ENCODE data around the gene AIDA.

DNA sequence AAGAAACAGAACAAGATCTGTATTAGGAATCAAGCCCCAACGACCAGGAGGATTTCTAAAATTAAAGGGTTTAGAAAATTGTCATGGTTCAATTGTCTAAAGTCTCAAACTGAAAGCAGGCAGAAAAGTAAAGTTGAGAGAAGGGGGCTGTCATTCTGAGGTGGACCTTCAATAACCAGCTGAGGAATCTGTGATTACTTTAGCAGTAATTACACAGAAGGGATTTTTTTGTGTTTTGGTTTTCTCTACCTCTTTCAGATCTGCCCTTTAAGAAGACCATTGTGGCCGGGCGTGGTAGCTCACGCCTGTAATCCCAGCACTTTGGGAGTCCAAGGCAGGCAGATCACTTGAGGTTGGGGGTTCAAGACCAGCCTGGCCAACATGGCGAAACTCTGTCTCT lies 17.4 kb downstream of the AIDA start:
- TF ChIP-seq, protein P1, sequence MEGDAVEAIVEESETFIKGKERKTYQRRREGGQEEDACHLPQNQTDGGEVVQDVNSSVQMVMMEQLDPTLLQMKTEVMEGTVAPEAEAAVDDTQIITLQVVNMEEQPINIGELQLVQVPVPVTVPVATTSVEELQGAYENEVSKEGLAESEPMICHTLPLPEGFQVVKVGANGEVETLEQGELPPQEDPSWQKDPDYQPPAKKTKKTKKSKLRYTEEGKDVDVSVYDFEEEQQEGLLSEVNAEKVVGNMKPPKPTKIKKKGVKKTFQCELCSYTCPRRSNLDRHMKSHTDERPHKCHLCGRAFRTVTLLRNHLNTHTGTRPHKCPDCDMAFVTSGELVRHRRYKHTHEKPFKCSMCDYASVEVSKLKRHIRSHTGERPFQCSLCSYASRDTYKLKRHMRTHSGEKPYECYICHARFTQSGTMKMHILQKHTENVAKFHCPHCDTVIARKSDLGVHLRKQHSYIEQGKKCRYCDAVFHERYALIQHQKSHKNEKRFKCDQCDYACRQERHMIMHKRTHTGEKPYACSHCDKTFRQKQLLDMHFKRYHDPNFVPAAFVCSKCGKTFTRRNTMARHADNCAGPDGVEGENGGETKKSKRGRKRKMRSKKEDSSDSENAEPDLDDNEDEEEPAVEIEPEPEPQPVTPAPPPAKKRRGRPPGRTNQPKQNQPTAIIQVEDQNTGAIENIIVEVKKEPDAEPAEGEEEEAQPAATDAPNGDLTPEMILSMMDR (IDR thresholded peaks at IDR 0.05): no peak
- no peak for TF ChIP-seq GATA2 (CRISPR knock-in tag; IDR thresholded peaks at IDR 0.05)
- TF ChIP-seq TCF12 (IDR thresholded peaks at IDR 0.05): no peak
- TF ChIP-seq, protein P2, sequence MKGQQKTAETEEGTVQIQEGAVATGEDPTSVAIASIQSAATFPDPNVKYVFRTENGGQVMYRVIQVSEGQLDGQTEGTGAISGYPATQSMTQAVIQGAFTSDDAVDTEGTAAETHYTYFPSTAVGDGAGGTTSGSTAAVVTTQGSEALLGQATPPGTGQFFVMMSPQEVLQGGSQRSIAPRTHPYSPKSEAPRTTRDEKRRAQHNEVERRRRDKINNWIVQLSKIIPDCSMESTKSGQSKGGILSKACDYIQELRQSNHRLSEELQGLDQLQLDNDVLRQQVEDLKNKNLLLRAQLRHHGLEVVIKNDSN (IDR thresholded peaks at IDR 0.05; ENCODE audit: borderline replicate concordance, low read depth): no peak
- TF ChIP-seq, protein P3, sequence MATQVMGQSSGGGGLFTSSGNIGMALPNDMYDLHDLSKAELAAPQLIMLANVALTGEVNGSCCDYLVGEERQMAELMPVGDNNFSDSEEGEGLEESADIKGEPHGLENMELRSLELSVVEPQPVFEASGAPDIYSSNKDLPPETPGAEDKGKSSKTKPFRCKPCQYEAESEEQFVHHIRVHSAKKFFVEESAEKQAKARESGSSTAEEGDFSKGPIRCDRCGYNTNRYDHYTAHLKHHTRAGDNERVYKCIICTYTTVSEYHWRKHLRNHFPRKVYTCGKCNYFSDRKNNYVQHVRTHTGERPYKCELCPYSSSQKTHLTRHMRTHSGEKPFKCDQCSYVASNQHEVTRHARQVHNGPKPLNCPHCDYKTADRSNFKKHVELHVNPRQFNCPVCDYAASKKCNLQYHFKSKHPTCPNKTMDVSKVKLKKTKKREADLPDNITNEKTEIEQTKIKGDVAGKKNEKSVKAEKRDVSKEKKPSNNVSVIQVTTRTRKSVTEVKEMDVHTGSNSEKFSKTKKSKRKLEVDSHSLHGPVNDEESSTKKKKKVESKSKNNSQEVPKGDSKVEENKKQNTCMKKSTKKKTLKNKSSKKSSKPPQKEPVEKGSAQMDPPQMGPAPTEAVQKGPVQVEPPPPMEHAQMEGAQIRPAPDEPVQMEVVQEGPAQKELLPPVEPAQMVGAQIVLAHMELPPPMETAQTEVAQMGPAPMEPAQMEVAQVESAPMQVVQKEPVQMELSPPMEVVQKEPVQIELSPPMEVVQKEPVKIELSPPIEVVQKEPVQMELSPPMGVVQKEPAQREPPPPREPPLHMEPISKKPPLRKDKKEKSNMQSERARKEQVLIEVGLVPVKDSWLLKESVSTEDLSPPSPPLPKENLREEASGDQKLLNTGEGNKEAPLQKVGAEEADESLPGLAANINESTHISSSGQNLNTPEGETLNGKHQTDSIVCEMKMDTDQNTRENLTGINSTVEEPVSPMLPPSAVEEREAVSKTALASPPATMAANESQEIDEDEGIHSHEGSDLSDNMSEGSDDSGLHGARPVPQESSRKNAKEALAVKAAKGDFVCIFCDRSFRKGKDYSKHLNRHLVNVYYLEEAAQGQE (IDR thresholded peaks at IDR 0.05; ENCODE audit: low read depth, low read length): no peak
- TF ChIP-seq CHD2 (IDR thresholded peaks at IDR 0.05; ENCODE audit: low read length, partially characterized antibody): no peak
- TF ChIP-seq, protein P4, sequence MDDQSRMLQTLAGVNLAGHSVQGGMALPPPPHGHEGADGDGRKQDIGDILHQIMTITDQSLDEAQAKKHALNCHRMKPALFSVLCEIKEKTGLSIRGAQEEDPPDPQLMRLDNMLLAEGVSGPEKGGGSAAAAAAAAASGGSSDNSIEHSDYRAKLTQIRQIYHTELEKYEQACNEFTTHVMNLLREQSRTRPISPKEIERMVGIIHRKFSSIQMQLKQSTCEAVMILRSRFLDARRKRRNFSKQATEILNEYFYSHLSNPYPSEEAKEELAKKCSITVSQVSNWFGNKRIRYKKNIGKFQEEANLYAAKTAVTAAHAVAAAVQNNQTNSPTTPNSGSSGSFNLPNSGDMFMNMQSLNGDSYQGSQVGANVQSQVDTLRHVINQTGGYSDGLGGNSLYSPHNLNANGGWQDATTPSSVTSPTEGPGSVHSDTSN (IDR thresholded peaks at IDR 0.05): no peak
- TF ChIP-seq POLR2AphosphoS5 (IDR thresholded peaks at IDR 0.05; ENCODE audit: low read depth, low read length): no peak
